Neural progenitor cell (in vitro differentiated cells): ENCODE measurements around the gene SND1. TPM values are rescaled to one million over a fixed set of nuclear protein-coding genes. Genes with fewer than 3 reads are reported as not detected.

Experiments used
- DNase-seq: peaks from one replicate; pipeline ENCODE4 v3.0.0-alpha.2; 2016; ENCODE audit warnings: low spot score
- H2AFZ ChIP-seq: fragments of 200-600 bp; sonication (generic); replicated peaks from 2 replicates; pipeline ENCODE4 v1.6.1; 2016; ENCODE audit warnings: antibody characterized with exemption
- H3F3A ChIP-seq: fragments of 200-600 bp; sonication (generic); 2 replicates; pipeline ENCODE4 v1.6.1; 2016; ENCODE audit warnings: antibody characterized with exemption, low read depth
- H3K27ac ChIP-seq: fragments of 200-600 bp; sonication (generic); 2 replicates; pipeline ENCODE4 v1.5.1; 2016; ENCODE audit warnings: mild to moderate bottlenecking
- H3K27me3 ChIP-seq: fragments of 200-600 bp; sonication (generic); 2 replicates; pipeline ENCODE4 v1.6.1; 2016; ENCODE audit warnings: mild to moderate bottlenecking, moderate library complexity
- H3K36me3 ChIP-seq: fragments of 200-600 bp; sonication (generic); 2 replicates; pipeline ENCODE4 v1.5.1; 2016
- H3K4me1 ChIP-seq: fragments of 200-600 bp; sonication (generic); 2 replicates; pipeline ENCODE4 v1.6.1; 2016; ENCODE audit warnings: mixed run types
- H3K4me2 ChIP-seq: fragments of 200-600 bp; sonication (generic); 2 replicates; pipeline ENCODE4 v1.6.1; 2016
- H3K4me3 ChIP-seq: fragments of 200-600 bp; sonication (generic); 2 replicates; pipeline ENCODE4 v1.5.1; 2016
- H3K79me2 ChIP-seq: fragments of 200-600 bp; sonication (generic); 2 replicates; pipeline ENCODE4 v1.6.1; 2016; ENCODE audit warnings: low read depth
- H3K9ac ChIP-seq: fragments of 200-600 bp; sonication (generic); 2 replicates; pipeline ENCODE4 v1.6.1; 2016
- H3K9me3 ChIP-seq: fragments of 200-600 bp; sonication (generic); 2 replicates; pipeline ENCODE4 v1.5.1; 2016; ENCODE audit warnings: low read depth
- H4K20me1 ChIP-seq: fragments of 200-600 bp; sonication (generic); 2 replicates; pipeline ENCODE4 v1.6.1; 2016; ENCODE audit warnings: low read depth
- H3K27ac Mint-ChIP-seq: 3 replicates; pipeline ENCODE4 v1.8.0; 2021; ENCODE audit warnings: mixed read lengths
- H3K27me3 Mint-ChIP-seq: 2 replicates; pipeline ENCODE4 v1.8.0; 2022; ENCODE audit warnings: low read depth, mild to moderate bottlenecking, inconsistent platforms, moderate library complexity, mixed read lengths; ENCODE audit not compliant: insufficient read depth
- H3K36me3 Mint-ChIP-seq: 3 replicates; pipeline ENCODE4 v1.8.0; 2021; ENCODE audit warnings: mixed read lengths
- H3K4me1 Mint-ChIP-seq: 3 replicates; pipeline ENCODE4 v1.8.0; 2021; ENCODE audit warnings: mixed read lengths
- H3K4me3 Mint-ChIP-seq: 3 replicates; pipeline ENCODE4 v1.8.0; 2021; ENCODE audit warnings: mild to moderate bottlenecking, moderate library complexity, mixed read lengths
- H3K9me3 Mint-ChIP-seq: 3 replicates; pipeline ENCODE4 v1.8.0; 2020; ENCODE audit warnings: mixed read lengths
- EZH2 ChIP-seq: fragments of 200-600 bp; sonication (generic); IDR thresholded peaks from 2 replicates; pipeline ENCODE4 v1.6.1; 2017; ENCODE audit warnings: antibody characterized with exemption, mild to moderate bottlenecking, moderate library complexity
- EZH2phosphoT487 ChIP-seq: fragments of 200-600 bp; sonication (generic); IDR thresholded peaks from 2 replicates; pipeline ENCODE4 v1.6.1; 2017; ENCODE audit warnings: antibody characterized with exemption
- total RNA-seq: library from RNA; depleted of rRNA; stranded (reverse); fragments of >200 nt; gene quantifications from 2 replicates; pipeline ENCODE4 v1.2.3, GENCODE V29; 2015; ENCODE audit warnings: low replicate concordance
- TF ChIP-seq, protein P1 (sequence below): fragments of 200-600 bp; sonication (generic); IDR thresholded peaks from 2 replicates; pipeline ENCODE4 v1.5.1; 2017; ENCODE audit warnings: antibody characterized with exemption, mild to moderate bottlenecking

Gene SND1
- total RNA-seq, 1 donor from 2014 or later = 154 TPM

DNA sequence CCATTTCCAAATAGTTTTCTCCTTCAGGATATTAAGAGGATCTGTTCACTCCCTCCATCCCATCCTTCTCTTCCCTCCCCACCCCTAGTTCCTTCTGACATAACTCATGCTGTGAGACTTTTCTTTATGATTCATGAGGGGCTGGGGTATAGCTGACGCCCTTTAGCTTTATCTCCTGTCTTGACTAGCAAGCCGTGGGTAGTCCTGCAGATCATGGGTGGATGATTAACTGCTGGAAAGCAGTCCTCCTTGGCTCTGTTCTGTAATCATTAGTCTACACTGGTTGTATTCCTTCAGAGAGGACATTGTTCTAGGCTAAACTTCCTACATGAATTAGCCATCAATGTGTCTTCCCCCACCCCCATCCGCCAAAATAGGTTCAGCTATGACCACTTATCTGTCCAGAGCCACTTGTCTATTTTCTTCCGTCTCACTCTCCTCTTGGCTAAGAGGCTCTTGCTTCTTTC is 243.9 kb downstream of the SND1 start:
- Histone ChIP-seq H3K27me3 (no peaks in the 10 kb centered on the region), H2AFZ (no peak overlapping the region), H3K36me3 (no peaks in the 10 kb centered on the region), H3K79me2 (no peaks in the 10 kb centered on the region), H3K27ac (no peak overlapping the region), H3K9ac (no peak overlapping the region), H3K4me3 (no peak overlapping the region), H3K4me1 (peaks cover 51% of the 10 kb centered on the region), H3K4me2 (no peak overlapping the region), H4K20me1 (peaks cover 6% of the 10 kb centered on the region), H3K9me3 (no peaks in the 10 kb centered on the region), H3F3A (peaks cover 15% of the 10 kb centered on the region)
- H3K27ac Mint-ChIP-seq = no peak overlapping the region
- H3K4me3 Mint-ChIP-seq = no peak overlapping the region
- peaks cover 2% of the 10 kb centered on the region for H3K9me3 Mint-ChIP-seq
- H3K36me3 Mint-ChIP-seq = peaks cover 20% of the 10 kb centered on the region
- H3K27me3 Mint-ChIP-seq = peaks cover 5% of the 10 kb centered on the region
- TF ChIP-seq EZH2phosphoT487 (no peak), EZH2 (no peak)
- TF ChIP-seq, protein P1, sequence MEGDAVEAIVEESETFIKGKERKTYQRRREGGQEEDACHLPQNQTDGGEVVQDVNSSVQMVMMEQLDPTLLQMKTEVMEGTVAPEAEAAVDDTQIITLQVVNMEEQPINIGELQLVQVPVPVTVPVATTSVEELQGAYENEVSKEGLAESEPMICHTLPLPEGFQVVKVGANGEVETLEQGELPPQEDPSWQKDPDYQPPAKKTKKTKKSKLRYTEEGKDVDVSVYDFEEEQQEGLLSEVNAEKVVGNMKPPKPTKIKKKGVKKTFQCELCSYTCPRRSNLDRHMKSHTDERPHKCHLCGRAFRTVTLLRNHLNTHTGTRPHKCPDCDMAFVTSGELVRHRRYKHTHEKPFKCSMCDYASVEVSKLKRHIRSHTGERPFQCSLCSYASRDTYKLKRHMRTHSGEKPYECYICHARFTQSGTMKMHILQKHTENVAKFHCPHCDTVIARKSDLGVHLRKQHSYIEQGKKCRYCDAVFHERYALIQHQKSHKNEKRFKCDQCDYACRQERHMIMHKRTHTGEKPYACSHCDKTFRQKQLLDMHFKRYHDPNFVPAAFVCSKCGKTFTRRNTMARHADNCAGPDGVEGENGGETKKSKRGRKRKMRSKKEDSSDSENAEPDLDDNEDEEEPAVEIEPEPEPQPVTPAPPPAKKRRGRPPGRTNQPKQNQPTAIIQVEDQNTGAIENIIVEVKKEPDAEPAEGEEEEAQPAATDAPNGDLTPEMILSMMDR = no peak
- DNase-seq = no peak
- peaks cover under 1% of the 10 kb centered on the region for H3K4me1 Mint-ChIP-seq

DNA sequence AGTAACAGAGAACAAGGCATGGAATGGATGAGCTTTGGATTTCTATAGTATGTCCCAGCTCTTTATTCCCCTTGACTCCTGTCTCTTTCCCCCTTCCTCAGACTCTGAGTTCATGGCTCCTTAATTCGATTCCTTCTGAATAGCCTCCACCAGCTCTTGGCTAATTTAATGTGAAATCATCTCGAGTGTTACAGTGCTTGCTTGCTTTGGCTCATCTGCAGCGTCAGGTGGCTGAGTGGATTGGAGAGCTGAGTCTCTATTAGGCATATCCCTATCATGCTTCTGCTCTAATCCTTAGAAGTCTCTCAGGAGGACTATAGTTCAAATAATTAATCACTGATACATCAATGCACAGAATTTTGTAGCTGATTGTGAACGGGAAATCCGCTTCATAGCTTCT is 244.7 kb downstream of the SND1 start:
- Histone ChIP-seq H3K9me3 (no peaks in the 10 kb centered on the region), H3K27ac (no peak overlapping the region), H3K27me3 (no peaks in the 10 kb centered on the region), H2AFZ (no peak overlapping the region), H3K4me3 (no peak overlapping the region), H3F3A (peaks cover 23% of the 10 kb centered on the region), H3K36me3 (no peaks in the 10 kb centered on the region), H3K4me1 (peaks cover 55% of the 10 kb centered on the region), H3K4me2 (no peak overlapping the region), H3K79me2 (no peaks in the 10 kb centered on the region), H3K9ac (no peak overlapping the region), H4K20me1 (peaks cover 13% of the 10 kb centered on the region)
- H3K4me3 Mint-ChIP-seq = no peak overlapping the region
- H3K27me3 Mint-ChIP-seq = peaks cover 5% of the 10 kb centered on the region
- peaks cover 17% of the 10 kb centered on the region for H3K36me3 Mint-ChIP-seq
- peaks cover 2% of the 10 kb centered on the region for H3K9me3 Mint-ChIP-seq
- TF ChIP-seq, protein P1 = no peak
- no peak for TF ChIP-seq EZH2
- no peak for TF ChIP-seq EZH2phosphoT487
- no peak overlapping the region for H3K27ac Mint-ChIP-seq
- H3K4me1 Mint-ChIP-seq = no peaks in the 10 kb centered on the region
- no peak for DNase-seq

DNA sequence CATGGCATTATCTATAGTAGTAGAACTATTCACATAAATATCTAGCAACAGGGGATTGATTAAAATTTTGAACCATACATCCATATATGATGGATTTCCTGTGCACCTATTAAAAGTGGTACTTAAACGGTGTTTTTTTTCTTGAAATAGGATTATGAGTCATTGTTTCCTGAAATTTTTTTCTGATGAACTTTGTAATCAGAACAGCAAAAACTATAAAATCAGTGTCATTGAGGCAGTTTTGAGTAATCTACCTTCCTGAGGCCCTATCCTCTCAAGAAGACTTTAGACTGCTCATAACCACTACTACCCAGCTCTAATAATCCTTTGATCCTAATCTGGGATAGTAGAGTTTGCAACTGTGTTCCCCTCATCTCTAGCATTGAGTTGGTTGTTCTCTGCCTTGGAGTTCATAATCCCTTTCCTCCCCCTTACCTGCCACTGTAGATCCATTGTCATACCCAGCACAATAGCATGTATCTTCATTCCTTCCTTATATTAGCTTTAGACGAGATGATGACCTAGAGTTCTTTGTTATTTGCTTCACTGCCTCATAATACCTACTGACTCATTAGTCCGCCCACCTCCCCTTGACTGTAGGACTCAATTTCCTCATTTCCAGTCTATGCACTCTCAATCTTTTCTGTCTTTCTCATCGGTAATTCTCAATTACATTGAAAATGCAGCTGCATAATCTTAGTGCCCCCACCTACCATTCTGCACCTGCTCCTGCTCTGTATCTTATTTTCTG is 245.9 kb downstream of the SND1 start:
- H3K4me3 Mint-ChIP-seq = no peak overlapping the region
- no peaks in the 10 kb centered on the region for H3K4me1 Mint-ChIP-seq
- DNase-seq = no peak
- Histone ChIP-seq H3K4me1 (peaks cover 61% of the 10 kb centered on the region), H3F3A (peaks cover 25% of the 10 kb centered on the region), H3K36me3 (no peaks in the 10 kb centered on the region), H3K9ac (no peak overlapping the region), H2AFZ (no peak overlapping the region), H3K4me2 (no peak overlapping the region), H3K27me3 (no peaks in the 10 kb centered on the region), H4K20me1 (peaks cover 13% of the 10 kb centered on the region), H3K4me3 (no peak overlapping the region), H3K9me3 (no peaks in the 10 kb centered on the region), H3K27ac (no peak overlapping the region), H3K79me2 (peaks cover 10% of the 10 kb centered on the region)
- H3K27ac Mint-ChIP-seq = no peak overlapping the region
- H3K36me3 Mint-ChIP-seq = peaks cover 9% of the 10 kb centered on the region
- H3K9me3 Mint-ChIP-seq = peaks cover under 1% of the 10 kb centered on the region
- H3K27me3 Mint-ChIP-seq = peaks cover 5% of the 10 kb centered on the region
- TF ChIP-seq EZH2phosphoT487 = no peak
- TF ChIP-seq EZH2 = no peak
- TF ChIP-seq, protein P1 = no peak
